ENCODE results near the gene PKN3.

Gene PKN3

DNA sequence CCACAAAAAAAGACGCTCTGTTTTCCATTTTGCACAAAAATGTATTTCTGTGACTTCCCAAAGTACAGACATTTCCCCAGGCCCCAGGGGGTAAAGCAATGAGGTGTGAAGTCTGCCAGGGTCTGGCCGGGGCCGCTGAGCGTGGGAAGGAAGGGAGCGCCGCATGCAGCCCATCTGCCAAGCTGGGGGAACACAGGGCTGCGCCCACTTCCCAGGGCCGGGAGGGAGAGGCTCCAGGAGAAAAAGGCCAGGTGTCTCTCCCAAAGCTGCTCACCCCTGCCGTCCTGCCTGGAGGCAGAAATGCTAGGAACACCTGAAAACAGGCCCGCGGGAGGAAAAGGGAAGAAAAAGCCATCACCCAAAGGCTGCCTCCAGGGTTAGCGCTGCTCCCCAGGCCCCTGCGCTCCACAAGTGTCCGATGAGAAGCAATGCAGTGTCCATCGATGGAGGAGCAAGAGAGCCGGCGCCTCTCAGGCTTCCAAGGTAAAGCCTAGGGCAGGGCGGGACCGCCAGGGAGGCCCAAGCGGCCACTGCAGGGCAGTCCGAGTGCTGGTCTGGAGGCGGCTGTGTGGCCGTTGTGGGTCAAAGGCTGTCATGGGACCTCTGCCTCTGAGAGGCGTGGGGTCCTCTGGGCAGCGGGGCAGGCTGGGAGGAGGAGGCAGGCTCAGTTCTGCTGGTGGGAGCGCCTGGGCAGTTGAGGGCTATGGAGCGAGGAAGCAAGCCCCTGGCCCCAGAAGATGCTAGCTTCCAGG is 27.6 kb downstream of the PKN3 start:
- DNase-seq (ENCODE audit: low spot score), result no peak
- H3K4me1 ChIP-seq (ENCODE audit: insufficient read depth, poor library complexity, severe bottlenecking), result no peaks in the 10 kb centered on the region
- TF ChIP-seq, protein P1, sequence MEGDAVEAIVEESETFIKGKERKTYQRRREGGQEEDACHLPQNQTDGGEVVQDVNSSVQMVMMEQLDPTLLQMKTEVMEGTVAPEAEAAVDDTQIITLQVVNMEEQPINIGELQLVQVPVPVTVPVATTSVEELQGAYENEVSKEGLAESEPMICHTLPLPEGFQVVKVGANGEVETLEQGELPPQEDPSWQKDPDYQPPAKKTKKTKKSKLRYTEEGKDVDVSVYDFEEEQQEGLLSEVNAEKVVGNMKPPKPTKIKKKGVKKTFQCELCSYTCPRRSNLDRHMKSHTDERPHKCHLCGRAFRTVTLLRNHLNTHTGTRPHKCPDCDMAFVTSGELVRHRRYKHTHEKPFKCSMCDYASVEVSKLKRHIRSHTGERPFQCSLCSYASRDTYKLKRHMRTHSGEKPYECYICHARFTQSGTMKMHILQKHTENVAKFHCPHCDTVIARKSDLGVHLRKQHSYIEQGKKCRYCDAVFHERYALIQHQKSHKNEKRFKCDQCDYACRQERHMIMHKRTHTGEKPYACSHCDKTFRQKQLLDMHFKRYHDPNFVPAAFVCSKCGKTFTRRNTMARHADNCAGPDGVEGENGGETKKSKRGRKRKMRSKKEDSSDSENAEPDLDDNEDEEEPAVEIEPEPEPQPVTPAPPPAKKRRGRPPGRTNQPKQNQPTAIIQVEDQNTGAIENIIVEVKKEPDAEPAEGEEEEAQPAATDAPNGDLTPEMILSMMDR (IDR thresholded peaks at IDR 0.05; ENCODE audit: poor library complexity, severe bottlenecking), result no peak
- no peak overlapping the region for H3K27ac ChIP-seq (ENCODE audit: poor library complexity, severe bottlenecking)
- ATAC-seq (ENCODE audit: low read depth), result no peak
- H3K4me3 ChIP-seq (ENCODE audit: severe bottlenecking), result no peak overlapping the region
- no peaks in the 10 kb centered on the region for H3K9me3 ChIP-seq (ENCODE audit: severe bottlenecking)
- H3K27me3 ChIP-seq (ENCODE audit: insufficient read depth, poor library complexity, severe bottlenecking), result no peaks in the 10 kb centered on the region
- no peaks in the 10 kb centered on the region; the same call in 1 of the 2 replicates for H3K36me3 ChIP-seq (ENCODE audit: low read depth)

DNA sequence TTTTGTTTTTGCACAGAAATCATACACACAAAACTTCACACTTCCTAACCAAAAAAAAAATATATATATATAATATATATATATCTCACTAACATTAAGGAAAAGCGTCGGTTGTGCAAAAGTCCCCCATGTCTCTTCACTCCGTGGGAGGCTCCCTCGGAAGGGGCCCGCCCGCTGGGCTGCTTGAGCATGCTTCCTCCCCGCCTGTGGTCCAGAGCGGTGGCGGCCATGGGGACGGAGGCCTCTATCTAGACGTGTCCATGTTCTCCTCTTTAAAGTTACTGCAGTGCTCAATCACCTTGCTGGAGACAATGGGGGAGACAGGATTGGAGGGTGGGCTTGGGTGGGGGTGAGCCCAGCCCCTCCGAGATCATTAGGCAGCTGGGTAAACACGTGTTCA is 28.8 kb downstream of the PKN3 start:
- DNase-seq (ENCODE audit: low spot score) (no peak), ATAC-seq (ENCODE audit: low read depth) (no peak)
- Histone ChIP-seq H3K9me3 (ENCODE audit: severe bottlenecking) (no peaks in the 10 kb centered on the region), H3K27ac (ENCODE audit: poor library complexity, severe bottlenecking) (no peak overlapping the region), H3K36me3 (ENCODE audit: low read depth) (no peaks in the 10 kb centered on the region; the same call in 1 of the 2 replicates), H3K27me3 (ENCODE audit: insufficient read depth, poor library complexity, severe bottlenecking) (no peaks in the 10 kb centered on the region), H3K4me3 (ENCODE audit: severe bottlenecking) (no peak overlapping the region), H3K4me1 (ENCODE audit: insufficient read depth, poor library complexity, severe bottlenecking) (no peaks in the 10 kb centered on the region)
- TF ChIP-seq, protein P1 (IDR thresholded peaks at IDR 0.05; ENCODE audit: poor library complexity, severe bottlenecking), result no peak

DNA sequence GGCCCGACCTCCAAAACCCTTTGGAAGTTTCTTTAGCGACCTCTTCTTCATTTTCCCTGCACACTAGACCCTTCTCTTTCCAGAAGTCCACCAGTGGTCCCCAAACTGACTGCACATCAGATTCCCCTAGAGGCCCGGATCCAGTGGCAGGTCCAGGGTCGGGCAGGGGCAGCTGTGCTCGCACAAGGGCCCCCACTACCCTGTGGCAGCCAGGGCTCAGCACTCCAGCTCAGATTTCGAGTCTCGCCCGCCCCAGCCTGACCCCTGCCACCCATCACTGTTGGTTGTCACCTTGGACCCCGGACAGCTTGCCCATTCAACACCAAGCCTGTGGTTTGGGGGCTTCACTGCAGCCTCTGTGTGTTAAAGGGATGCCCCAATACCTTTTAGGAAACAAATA is 29.4 kb downstream of the PKN3 start:
- no peak for ATAC-seq (ENCODE audit: low read depth)
- Histone ChIP-seq H3K36me3 (ENCODE audit: low read depth) (no peaks in the 10 kb centered on the region; the same call in 1 of the 2 replicates), H3K9me3 (ENCODE audit: severe bottlenecking) (no peaks in the 10 kb centered on the region), H3K4me1 (ENCODE audit: insufficient read depth, poor library complexity, severe bottlenecking) (no peaks in the 10 kb centered on the region), H3K4me3 (ENCODE audit: severe bottlenecking) (no peak overlapping the region), H3K27ac (ENCODE audit: poor library complexity, severe bottlenecking) (no peak overlapping the region), H3K27me3 (ENCODE audit: insufficient read depth, poor library complexity, severe bottlenecking) (no peaks in the 10 kb centered on the region)
- DNase-seq (ENCODE audit: low spot score), result no peak
- TF ChIP-seq, protein P1 (IDR thresholded peaks at IDR 0.05; ENCODE audit: poor library complexity, severe bottlenecking), result no peak

DNA sequence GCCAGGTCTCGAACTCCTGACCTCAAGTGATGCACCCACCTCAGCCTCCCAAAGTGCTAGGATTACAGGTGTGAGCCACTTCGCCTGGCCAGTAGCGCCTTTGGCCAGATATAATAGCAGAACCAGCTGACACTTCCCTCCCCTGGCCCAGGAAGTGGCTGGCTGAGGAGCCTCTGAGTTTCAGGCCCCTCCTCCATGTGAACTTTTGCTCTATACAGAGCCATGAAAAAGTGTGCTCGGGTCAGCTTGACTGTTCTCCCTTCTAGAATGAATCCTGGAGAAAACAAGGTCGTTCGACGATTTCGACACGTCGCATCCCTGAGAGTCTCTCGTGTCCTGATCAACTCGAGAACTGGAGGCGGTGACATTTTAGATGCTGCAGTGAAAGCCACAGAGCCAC is 30.3 kb downstream of the PKN3 start:
- ATAC-seq (ENCODE audit: low read depth), result no peak
- Histone ChIP-seq H3K9me3 (ENCODE audit: severe bottlenecking) (no peaks in the 10 kb centered on the region), H3K27ac (ENCODE audit: poor library complexity, severe bottlenecking) (no peak overlapping the region), H3K4me3 (ENCODE audit: severe bottlenecking) (no peak overlapping the region), H3K36me3 (ENCODE audit: low read depth) (no peaks in the 10 kb centered on the region; the same call in 1 of the 2 replicates), H3K4me1 (ENCODE audit: insufficient read depth, poor library complexity, severe bottlenecking) (no peaks in the 10 kb centered on the region), H3K27me3 (ENCODE audit: insufficient read depth, poor library complexity, severe bottlenecking) (no peaks in the 10 kb centered on the region)
- no peak for DNase-seq (ENCODE audit: low spot score)
- TF ChIP-seq, protein P1 (IDR thresholded peaks at IDR 0.05; ENCODE audit: poor library complexity, severe bottlenecking), result no peak

DNA sequence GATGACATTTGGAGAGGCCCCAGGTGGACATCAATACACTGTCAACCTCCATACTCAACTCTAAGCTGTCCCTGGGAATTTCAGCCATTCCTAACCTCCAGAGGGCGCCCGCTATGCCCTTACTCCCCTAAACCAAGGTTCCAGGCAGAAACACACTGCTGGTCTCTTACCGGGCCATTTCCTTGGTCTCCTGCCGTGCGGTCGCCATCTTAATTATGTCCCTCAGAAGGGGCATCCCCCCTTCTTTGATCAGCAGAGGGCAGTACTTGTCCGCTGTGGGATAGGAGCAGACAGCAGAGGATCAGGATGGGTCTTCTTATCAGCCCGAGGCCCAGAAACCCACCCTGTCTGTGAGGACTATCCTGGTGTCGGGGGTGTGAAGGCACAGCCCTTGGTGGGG is 31.0 kb downstream of the PKN3 start:
- ATAC-seq (ENCODE audit: low read depth) (peak; percentile 86), DNase-seq (ENCODE audit: low spot score) (peak; percentile 68)
- TF ChIP-seq, protein P1 (IDR thresholded peaks at IDR 0.05; ENCODE audit: poor library complexity, severe bottlenecking), result peak; percentile 90
- Histone ChIP-seq H3K27me3 (ENCODE audit: insufficient read depth, poor library complexity, severe bottlenecking) (no peaks in the 10 kb centered on the region), H3K4me3 (ENCODE audit: severe bottlenecking) (no peak overlapping the region), H3K27ac (ENCODE audit: poor library complexity, severe bottlenecking) (no peak overlapping the region), H3K9me3 (ENCODE audit: severe bottlenecking) (no peaks in the 10 kb centered on the region), H3K4me1 (ENCODE audit: insufficient read depth, poor library complexity, severe bottlenecking) (no peaks in the 10 kb centered on the region), H3K36me3 (ENCODE audit: low read depth) (no peaks in the 10 kb centered on the region; the same call in 1 of the 2 replicates)
